ENCODE results near the gene HOXA11.

The HOXA11 gene

DNA sequence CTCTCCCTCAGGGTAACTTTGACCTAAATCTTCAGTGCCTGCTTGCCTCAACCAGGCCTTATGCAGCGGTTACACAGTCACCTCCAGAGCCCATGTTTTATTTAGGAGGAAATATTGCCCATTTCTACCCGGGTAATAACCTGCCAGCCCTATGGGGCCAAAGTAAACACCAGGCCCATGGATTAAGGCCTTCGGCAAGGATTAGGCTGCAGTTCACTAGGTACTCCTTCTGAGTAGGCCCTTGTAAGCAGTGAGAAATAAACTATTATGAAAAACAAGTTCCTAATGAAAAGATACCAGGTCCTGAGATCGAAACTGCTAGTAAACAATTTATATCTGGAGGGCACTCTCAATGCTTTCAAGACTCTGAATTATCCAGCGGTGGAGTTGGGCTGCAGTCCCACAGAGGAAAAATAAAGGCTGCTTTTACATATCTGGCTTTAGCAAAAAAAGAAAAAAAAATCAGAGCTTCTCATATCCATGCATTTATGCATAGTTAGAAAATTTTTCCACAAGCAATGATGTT lies 7.2 kb downstream of the HOXA11 start:
- no peak for ATAC-seq
- TF ChIP-seq, protein P1, sequence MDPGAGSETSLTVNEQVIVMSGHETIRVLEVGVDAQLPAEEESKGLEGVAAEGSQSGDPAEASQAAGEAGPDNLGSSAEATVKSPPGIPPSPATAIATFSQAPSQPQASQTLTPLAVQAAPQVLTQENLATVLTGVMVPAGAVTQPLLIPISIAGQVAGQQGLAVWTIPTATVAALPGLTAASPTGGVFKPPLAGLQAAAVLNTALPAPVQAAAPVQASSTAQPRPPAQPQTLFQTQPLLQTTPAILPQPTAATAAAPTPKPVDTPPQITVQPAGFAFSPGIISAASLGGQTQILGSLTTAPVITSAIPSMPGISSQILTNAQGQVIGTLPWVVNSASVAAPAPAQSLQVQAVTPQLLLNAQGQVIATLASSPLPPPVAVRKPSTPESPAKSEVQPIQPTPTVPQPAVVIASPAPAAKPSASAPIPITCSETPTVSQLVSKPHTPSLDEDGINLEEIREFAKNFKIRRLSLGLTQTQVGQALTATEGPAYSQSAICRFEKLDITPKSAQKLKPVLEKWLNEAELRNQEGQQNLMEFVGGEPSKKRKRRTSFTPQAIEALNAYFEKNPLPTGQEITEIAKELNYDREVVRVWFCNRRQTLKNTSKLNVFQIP (CRISPR knock-in tag; IDR thresholded peaks at IDR 0.05; ENCODE audit: borderline replicate concordance, low read depth), result no peak
- no peak for TF ChIP-seq ZC3H10 (CRISPR knock-in tag; IDR thresholded peaks at IDR 0.05)
- TF ChIP-seq TOX (CRISPR knock-in tag; IDR thresholded peaks at IDR 0.05; ENCODE audit: borderline replicate concordance), result no peak
- TF ChIP-seq, protein P2, sequence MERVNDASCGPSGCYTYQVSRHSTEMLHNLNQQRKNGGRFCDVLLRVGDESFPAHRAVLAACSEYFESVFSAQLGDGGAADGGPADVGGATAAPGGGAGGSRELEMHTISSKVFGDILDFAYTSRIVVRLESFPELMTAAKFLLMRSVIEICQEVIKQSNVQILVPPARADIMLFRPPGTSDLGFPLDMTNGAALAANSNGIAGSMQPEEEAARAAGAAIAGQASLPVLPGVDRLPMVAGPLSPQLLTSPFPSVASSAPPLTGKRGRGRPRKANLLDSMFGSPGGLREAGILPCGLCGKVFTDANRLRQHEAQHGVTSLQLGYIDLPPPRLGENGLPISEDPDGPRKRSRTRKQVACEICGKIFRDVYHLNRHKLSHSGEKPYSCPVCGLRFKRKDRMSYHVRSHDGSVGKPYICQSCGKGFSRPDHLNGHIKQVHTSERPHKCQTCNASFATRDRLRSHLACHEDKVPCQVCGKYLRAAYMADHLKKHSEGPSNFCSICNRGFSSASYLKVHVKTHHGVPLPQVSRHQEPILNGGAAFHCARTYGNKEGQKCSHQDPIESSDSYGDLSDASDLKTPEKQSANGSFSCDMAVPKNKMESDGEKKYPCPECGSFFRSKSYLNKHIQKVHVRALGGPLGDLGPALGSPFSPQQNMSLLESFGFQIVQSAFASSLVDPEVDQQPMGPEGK (CRISPR knock-in tag; IDR thresholded peaks at IDR 0.05; ENCODE audit: borderline replicate concordance), result no peak
- TF ChIP-seq ISL1 (CRISPR knock-in tag; IDR thresholded peaks at IDR 0.05), result no peak
- TF ChIP-seq, protein P3, sequence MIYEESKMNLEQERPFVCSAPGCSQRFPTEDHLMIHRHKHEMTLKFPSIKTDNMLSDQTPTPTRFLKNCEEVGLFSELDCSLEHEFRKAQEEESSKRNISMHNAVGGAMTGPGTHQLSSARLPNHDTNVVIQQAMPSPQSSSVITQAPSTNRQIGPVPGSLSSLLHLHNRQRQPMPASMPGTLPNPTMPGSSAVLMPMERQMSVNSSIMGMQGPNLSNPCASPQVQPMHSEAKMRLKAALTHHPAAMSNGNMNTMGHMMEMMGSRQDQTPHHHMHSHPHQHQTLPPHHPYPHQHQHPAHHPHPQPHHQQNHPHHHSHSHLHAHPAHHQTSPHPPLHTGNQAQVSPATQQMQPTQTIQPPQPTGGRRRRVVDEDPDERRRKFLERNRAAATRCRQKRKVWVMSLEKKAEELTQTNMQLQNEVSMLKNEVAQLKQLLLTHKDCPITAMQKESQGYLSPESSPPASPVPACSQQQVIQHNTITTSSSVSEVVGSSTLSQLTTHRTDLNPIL (CRISPR knock-in tag; IDR thresholded peaks at IDR 0.05; ENCODE audit: low read depth), result no peak

DNA sequence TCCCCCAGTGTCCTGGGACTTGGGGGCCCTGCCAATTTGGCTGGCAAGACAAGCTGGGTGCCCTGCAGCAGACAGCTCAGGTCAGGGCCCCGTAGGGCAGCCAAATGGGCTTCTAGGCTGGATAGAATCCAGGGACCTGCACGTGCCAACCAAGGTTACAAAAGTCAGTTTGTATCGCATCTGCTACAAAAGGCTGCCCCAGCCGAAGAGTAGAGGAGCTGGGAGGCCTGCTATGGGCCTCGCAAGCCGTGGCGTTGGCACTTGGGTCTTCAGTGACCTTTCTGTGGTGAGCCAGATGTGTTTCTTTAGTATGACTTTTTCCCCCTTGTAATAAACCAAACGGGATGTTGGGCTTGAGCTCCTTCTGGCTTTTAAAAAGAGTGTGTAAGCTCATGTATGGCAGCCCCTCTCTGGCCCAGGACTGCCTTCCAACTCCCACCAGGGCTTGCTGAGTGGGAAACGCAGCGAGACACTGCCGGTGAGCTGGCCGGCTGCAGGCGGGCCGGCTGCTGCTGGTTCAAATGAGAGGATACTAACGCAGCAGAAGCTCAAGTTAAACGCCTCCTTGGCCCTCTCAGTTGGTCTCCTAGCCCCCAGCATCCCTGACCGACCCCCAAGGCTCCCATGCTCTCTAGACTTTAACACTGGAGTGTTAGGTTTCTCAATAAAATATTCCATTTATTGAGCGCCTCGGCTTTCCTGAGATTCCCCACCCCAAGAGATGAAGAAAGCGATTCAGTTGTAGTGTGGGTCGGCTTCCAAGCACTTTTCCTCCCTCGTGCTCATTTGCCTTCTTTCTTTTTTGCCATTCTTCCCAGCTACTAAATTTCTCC lies 7.9 kb downstream of the HOXA11 start:
- ATAC-seq, result no peak

DNA sequence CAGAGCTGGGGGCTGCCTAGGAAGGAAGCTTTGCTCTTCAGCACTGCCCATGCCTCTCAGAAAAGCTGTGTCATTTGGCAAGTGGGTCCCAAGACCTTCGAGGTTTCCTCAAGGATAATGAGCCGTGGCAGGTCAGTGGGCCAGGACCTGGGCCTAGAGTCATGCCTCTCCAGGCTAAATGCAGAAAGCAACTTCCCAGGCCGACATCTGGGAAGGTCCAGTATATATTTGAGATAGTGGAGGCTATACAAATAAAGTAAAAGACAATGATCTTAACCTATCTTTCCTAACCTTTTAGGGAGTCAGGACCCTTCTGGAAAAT lies 8.5 kb downstream of the HOXA11 start:
- no peak for ATAC-seq
- TF ChIP-seq, protein P2 (CRISPR knock-in tag; IDR thresholded peaks at IDR 0.05; ENCODE audit: borderline replicate concordance), result no peak
- TF ChIP-seq GLIS3 (CRISPR knock-in tag; IDR thresholded peaks at IDR 0.05) (no peak), CSDC2 (CRISPR knock-in tag; IDR thresholded peaks at IDR 0.05) (no peak), OSR1 (CRISPR knock-in tag; IDR thresholded peaks at IDR 0.05) (no peak)

More for the DNA sequence above, 7.9 kb downstream of the HOXA11 start:
- TF ChIP-seq, protein P3 (CRISPR knock-in tag; IDR thresholded peaks at IDR 0.05; ENCODE audit: low read depth), result no peak
- no peak for TF ChIP-seq ZNF8 (CRISPR knock-in tag; IDR thresholded peaks at IDR 0.05)
- no peak for TF ChIP-seq SNAI2 (CRISPR knock-in tag; IDR thresholded peaks at IDR 0.05)
- TF ChIP-seq ZNF70 (CRISPR knock-in tag; IDR thresholded peaks at IDR 0.05), result no peak
- no peak for TF ChIP-seq TCF4 (CRISPR knock-in tag; IDR thresholded peaks at IDR 0.05; ENCODE audit: borderline replicate concordance)
- TF ChIP-seq, protein P1 (CRISPR knock-in tag; IDR thresholded peaks at IDR 0.05; ENCODE audit: borderline replicate concordance, low read depth), result no peak
- no peak for TF ChIP-seq PPARA (CRISPR knock-in tag; IDR thresholded peaks at IDR 0.05; ENCODE audit: borderline replicate concordance)
- TF ChIP-seq, protein P2 (CRISPR knock-in tag; IDR thresholded peaks at IDR 0.05; ENCODE audit: borderline replicate concordance), result no peak
- no peak for TF ChIP-seq ZFP30 (CRISPR knock-in tag; IDR thresholded peaks at IDR 0.05)
- TF ChIP-seq CSDC2 (CRISPR knock-in tag; IDR thresholded peaks at IDR 0.05), result no peak

Measured in SK-N-SH treated with all-trans-retinoic acid at 6 μM for 48 hours (cell line).